ENCODE data around the gene CXCL5.

DNA sequence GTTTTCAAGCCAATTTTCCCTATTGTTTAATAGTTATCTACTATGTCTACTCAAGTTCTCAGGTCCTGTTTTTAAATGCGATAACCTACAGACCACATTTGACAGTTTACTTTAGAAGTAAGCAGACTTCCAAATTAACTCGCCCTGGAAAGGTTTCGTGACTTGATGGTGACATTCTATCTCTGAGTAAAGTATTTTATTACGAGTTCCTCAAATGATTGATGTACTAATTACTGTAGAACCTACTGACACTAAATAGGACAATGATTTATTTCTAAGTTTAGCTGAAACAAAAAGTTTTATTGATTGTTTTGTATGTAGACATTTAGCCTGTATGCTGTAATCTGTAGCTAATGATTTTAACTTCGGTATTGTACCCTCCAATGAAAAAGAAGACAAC, 8.5 kb downstream of the CXCL5 start:
- TF ChIP-seq RAD21 (IDR thresholded peaks at IDR 0.05), result no peak
- TF ChIP-seq, protein P1, sequence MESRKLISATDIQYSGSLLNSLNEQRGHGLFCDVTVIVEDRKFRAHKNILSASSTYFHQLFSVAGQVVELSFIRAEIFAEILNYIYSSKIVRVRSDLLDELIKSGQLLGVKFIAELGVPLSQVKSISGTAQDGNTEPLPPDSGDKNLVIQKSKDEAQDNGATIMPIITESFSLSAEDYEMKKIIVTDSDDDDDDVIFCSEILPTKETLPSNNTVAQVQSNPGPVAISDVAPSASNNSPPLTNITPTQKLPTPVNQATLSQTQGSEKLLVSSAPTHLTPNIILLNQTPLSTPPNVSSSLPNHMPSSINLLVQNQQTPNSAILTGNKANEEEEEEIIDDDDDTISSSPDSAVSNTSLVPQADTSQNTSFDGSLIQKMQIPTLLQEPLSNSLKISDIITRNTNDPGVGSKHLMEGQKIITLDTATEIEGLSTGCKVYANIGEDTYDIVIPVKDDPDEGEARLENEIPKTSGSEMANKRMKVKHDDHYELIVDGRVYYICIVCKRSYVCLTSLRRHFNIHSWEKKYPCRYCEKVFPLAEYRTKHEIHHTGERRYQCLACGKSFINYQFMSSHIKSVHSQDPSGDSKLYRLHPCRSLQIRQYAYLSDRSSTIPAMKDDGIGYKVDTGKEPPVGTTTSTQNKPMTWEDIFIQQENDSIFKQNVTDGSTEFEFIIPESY (IDR thresholded peaks at IDR 0.05), result no peak
